SJSA1 (cell line): ENCODE measurements around the gene PTGES. TPM values are rescaled to one million over a fixed set of nuclear protein-coding genes. Genes with fewer than 3 reads are reported as not detected.
"Not testable (repeated sequence)": the region's sequence is repeated elsewhere in the genome, so short reads cannot be mapped to it uniquely, and the experiment has no call there.

ENCODE experiments used
- DNase-seq, 2 experiments: peaks; one replicate each; pipeline ENCODE4 v3.0.0-alpha.2; 2015 to 2020; ENCODE audit warnings: low spot score in 2 of 2, low read depth in 1 of 2
- H3K27ac ChIP-seq: fragments of 250-450 bp; sonication (Bioruptor Pico); 2 replicates; pipeline ENCODE4 v1.5.1; 2020; ENCODE audit warnings: mild to moderate bottlenecking, moderate library complexity
- H3K27me3 ChIP-seq: fragments of 250-450 bp; sonication (Bioruptor Pico); replicated peaks from 2 replicates; pipeline ENCODE4 v1.5.1; 2020; ENCODE audit warnings: mild to moderate bottlenecking, moderate library complexity
- H3K36me3 ChIP-seq: fragments of 250-450 bp; sonication (Bioruptor Pico); 2 replicates; pipeline ENCODE4 v1.5.1; 2020; ENCODE audit warnings: mild to moderate bottlenecking
- H3K4me1 ChIP-seq: fragments of 250-450 bp; sonication (Bioruptor Pico); replicated peaks from 2 replicates; pipeline ENCODE4 v1.6.1; 2021; ENCODE audit warnings: mild to moderate bottlenecking
- H3K4me3 ChIP-seq: fragments of 250-450 bp; sonication (Bioruptor Pico); 2 replicates; pipeline ENCODE4 v1.5.1; 2020; ENCODE audit warnings: mild to moderate bottlenecking
- H3K9me3 ChIP-seq: fragments of 250-450 bp; sonication (Bioruptor Pico); replicated peaks from 2 replicates; pipeline ENCODE4 v1.5.1; 2020; ENCODE audit warnings: mild to moderate bottlenecking
- total RNA-seq: library from RNA; depleted of rRNA; stranded (reverse); fragments of >200 nt; shearing (Covaris generic); gene quantifications from 2 replicates; pipeline ENCODE4 v1.2.3, GENCODE V29; 2014

The PTGES gene
- total RNA-seq, 1 experiment from 2014 or later = 5.4 TPM

DNA sequence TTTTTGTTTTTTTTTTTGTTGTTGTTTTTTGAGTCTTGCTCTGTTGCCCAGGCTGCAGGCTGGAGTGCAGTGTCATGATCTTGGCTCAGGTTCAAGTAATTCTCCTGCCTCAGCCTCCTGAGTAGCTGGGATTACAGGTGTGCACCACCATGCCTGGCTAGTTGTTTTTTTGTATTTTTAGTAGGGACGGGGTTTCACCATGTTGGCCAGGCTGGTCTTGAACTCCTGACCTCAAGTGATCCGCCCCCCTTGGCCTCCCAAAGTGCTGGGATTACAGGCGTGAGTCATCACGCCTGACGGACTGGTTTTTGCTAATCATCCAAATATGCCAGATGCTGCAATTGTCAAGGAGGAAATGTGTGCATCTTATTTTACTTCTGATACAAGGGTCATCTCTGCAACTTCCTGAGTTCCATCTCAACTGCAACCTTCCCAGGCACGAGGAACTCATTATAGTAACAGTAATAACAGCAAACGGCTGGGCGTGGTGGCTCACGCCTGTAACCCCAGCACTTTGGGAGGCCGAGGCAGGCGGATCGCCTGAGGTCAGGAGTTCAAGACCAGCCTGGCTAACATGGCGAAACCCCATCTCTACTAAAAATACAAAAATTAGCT is 9.6 kb upstream of the PTGES start:
- H3K36me3 ChIP-seq, H3K4me3 ChIP-seq, H3K27me3 ChIP-seq, H3K9me3 ChIP-seq: not testable (repeated sequence)
- peak overlapping the region; percentile 89 for H3K27ac ChIP-seq
- peaks cover 30% of the 10 kb centered on the region for H3K4me1 ChIP-seq
- peak; percentile 85 to 90 for DNase-seq

GRCh38 chr9:129761901-129762369 is 9.1 kb upstream of the PTGES start:
- Histone ChIP-seq H3K27ac (peak overlapping the region; percentile 89), H3K36me3 (no peaks in the 10 kb centered on the region), H3K4me1 (peaks cover 30% of the 10 kb centered on the region), H3K4me3 (no peak overlapping the region), H3K9me3 (no peaks in the 10 kb centered on the region), H3K27me3 (no peaks in the 10 kb centered on the region)
- DNase-seq = peak; percentile 71 to 82

- Histone ChIP-seq H3K27me3 (no peaks in the 10 kb centered on the region), H3K36me3 (no peaks in the 10 kb centered on the region), H3K4me3 (no peak overlapping the region), H3K9me3 (no peaks in the 10 kb centered on the region), H3K27ac (peak overlapping the region; percentile 89), H3K4me1 (peaks cover 30% of the 10 kb centered on the region)
- DNase-seq = peak; percentile 63 to 72
These were observed 8.6 kb upstream of the PTGES start for GRCh38 chr9:129761293-129761900.

DNA sequence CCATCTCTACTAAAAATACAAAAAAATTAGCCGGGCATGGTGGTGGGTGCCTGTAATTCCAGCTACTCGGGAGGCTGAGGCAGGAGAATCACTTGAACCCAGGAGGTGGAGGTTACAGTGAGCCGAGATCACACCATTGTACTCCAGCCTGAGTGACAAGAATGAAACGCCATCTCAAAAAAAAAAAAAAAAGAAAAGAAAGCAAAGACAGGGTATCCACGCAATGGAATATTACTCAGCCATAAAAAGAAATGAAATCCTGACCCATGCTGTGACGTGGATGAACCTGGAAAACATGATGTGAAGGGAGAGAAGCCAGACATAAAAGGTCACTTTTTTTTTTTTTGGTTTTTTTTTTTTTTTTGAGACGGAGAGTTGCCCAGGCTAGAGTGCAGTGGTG is 7.9 kb upstream of the PTGES start:
- H3K27ac ChIP-seq = not testable (repeated sequence)

GRCh38 chr9:129759804-129760502 is 7.1 kb upstream of the PTGES start:
- Histone ChIP-seq H3K27ac (no peak overlapping the region), H3K27me3 (no peaks in the 10 kb centered on the region), H3K36me3 (no peaks in the 10 kb centered on the region), H3K9me3 (no peaks in the 10 kb centered on the region), H3K4me3 (no peak overlapping the region), H3K4me1 (peaks cover 30% of the 10 kb centered on the region)
- no peak for DNase-seq

More for the DNA sequence above, 7.9 kb upstream of the PTGES start:
- H3K27me3 ChIP-seq, H3K36me3 ChIP-seq, H3K9me3 ChIP-seq, DNase-seq, H3K4me3 ChIP-seq: not testable (repeated sequence)
- H3K4me1 ChIP-seq = peaks cover 30% of the 10 kb centered on the region

GRCh38 chr9:129759319-129759718 is 6.5 kb upstream of the PTGES start:
- no peak overlapping the region for H3K27ac ChIP-seq
- H3K4me3 ChIP-seq = no peak overlapping the region
- H3K36me3 ChIP-seq = no peaks in the 10 kb centered on the region
- no peaks in the 10 kb centered on the region for H3K27me3 ChIP-seq
- DNase-seq = no peak
- H3K9me3 ChIP-seq = no peaks in the 10 kb centered on the region
- H3K4me1 ChIP-seq = peaks cover 30% of the 10 kb centered on the region

- DNase-seq = no peak
- Histone ChIP-seq H3K27ac (no peak overlapping the region), H3K9me3 (no peaks in the 10 kb centered on the region), H3K27me3 (no peaks in the 10 kb centered on the region), H3K4me1 (peaks cover 26% of the 10 kb centered on the region), H3K36me3 (no peaks in the 10 kb centered on the region; the same call in 1 of the 2 replicates), H3K4me3 (no peak overlapping the region)
These were observed 4.2 kb upstream of the PTGES start for GRCh38 chr9:129757045-129757444.

GRCh38 chr9:129756191-129756590 is 3.3 kb upstream of the PTGES start:
- Histone ChIP-seq H3K36me3 (no peaks in the 10 kb centered on the region; the same call in 1 of the 2 replicates), H3K4me3 (no peak overlapping the region), H3K9me3 (no peaks in the 10 kb centered on the region), H3K27ac (no peak overlapping the region), H3K27me3 (no peaks in the 10 kb centered on the region), H3K4me1 (peaks cover 25% of the 10 kb centered on the region)
- DNase-seq = no peak

DNA sequence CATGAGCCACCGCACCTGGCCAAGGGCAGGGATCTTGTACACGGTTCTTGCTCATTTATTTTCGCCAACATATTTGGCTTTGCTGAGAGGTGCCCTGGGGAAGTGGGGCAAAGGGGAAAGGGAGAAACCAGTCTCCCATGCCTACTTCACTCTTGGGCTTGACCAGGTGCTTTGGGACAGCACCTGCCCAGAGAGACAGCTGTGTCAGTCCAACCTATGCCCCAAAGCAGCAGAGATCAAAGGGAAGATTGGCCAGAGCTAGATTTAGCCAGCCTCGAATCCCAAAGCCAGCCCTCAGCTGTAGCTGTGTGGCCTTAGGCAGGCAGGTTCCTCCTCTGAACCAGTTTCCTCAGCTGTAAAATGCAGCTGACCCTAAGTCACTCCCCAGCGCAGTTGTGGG is 2.3 kb upstream of the PTGES start:
- Histone ChIP-seq H3K4me3 (no peak overlapping the region), H3K27ac (no peak overlapping the region), H3K36me3 (no peaks in the 10 kb centered on the region; the same call in 1 of the 2 replicates), H3K27me3 (no peaks in the 10 kb centered on the region), H3K4me1 (peaks cover 30% of the 10 kb centered on the region), H3K9me3 (no peaks in the 10 kb centered on the region)
- no peak for DNase-seq

DNA sequence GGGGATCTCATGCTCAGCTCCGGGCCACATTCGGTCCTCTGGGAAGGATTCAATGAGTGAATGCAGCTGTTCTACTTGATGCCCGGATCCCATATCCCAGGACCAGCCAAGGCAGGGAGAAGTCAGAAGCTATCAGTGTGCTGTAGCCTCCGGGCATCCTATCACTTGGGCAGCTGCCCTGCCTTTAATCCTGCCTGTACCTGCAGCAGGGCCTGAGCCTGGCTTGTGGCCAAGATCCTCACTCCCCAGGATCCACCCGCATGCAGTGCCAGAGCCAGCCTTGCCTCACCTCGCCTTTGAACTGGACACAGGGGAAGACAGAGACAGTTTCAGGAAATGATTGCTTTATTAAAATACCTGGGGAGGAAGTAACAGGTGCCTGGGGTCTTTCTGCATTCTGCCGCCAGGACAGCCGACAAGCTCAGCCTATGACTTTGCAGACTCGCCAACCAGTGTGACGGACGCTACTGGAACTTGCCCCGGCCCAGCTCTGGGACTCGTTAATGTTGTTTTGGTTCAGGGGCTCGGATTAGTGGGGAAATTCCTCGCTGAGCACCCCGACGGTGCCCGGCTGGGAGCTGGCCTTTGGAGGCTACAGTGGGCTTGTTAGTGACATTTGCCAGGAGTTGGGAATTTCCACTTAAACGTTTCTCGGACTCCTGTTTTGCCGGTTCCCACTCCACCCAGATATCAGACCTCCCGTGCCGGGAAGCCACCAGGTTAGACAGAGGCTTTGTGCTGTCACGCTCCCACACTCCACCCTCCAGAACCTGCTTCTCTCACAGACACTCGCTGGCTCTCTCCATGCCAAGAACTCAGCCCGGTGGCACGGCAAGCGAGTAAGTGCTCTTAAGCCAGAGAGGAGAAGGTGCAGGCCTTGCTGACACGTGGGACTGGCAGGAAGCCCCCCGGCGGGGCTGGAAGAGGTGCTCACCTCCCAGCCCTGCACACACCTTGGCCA is 721 bp downstream of the PTGES start:
- Histone ChIP-seq H3K27ac (no peak overlapping the region), H3K27me3 (no peaks in the 10 kb centered on the region), H3K4me3 (peak overlapping the region; percentile 27), H3K36me3 (no peaks in the 10 kb centered on the region; the same call in 1 of the 2 replicates), H3K9me3 (no peaks in the 10 kb centered on the region), H3K4me1 (peaks cover 55% of the 10 kb centered on the region)
- DNase-seq = peak in 1 of 2 experiments; percentile 15

GRCh38 chr9:129750013-129750638 is 2.7 kb downstream of the PTGES start:
- no peaks in the 10 kb centered on the region for H3K9me3 ChIP-seq
- peaks cover 68% of the 10 kb centered on the region for H3K4me1 ChIP-seq
- H3K27ac ChIP-seq = peak overlapping the region; percentile 80
- no peaks in the 10 kb centered on the region for H3K27me3 ChIP-seq
- H3K4me3 ChIP-seq = no peak overlapping the region
- peak; percentile 72 to 84 for DNase-seq
- H3K36me3 ChIP-seq = no peaks in the 10 kb centered on the region; the same call in 1 of the 2 replicates

DNA sequence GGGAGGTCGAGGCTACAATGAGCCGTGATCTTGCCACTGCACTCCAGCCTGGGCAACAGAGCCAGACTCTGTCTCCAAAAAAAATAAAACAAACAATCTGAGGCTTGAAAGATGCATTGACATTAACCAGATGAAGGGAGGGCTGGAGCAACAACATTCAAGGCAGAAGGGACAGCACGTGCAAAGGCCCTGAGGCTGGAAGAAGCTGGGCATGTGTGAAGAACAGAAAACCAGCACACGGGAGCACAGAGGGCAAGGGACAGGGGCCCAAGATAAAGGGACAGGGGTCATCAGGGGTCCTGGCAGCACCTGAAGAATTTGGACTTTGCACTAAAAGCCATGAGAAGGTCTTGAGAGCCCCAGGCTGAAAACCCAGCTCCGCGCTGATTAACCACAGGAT is 3.3 kb downstream of the PTGES start:
- H3K27ac ChIP-seq = peak overlapping the region; percentile 80
- DNase-seq = no peak
- no peaks in the 10 kb centered on the region for H3K9me3 ChIP-seq
- no peaks in the 10 kb centered on the region; the same call in 1 of the 2 replicates for H3K36me3 ChIP-seq
- peaks cover 68% of the 10 kb centered on the region for H3K4me1 ChIP-seq
- H3K4me3 ChIP-seq = no peak overlapping the region
- H3K27me3 ChIP-seq = no peaks in the 10 kb centered on the region

- not testable (repeated sequence) for DNase-seq, H3K4me3 ChIP-seq, H3K27me3 ChIP-seq, H3K9me3 ChIP-seq, H3K36me3 ChIP-seq
- H3K4me1 ChIP-seq = peaks cover 68% of the 10 kb centered on the region
- peak overlapping the region; percentile 80; the same call in 1 of the 2 replicates for H3K27ac ChIP-seq
These were observed 3.8 kb downstream of the PTGES start for GRCh38 chr9:129749052-129749451.
